Frontal cortex (tissue), 1 donor: ENCODE data around the gene PSMA4. TPM values are rescaled to one million over a fixed set of nuclear protein-coding genes. Genes with fewer than 3 reads are reported as not detected.

ENCODE experiments used
- small RNA-seq: library from RNA; depleted of rRNA; stranded (forward); fragments of <200 nt; gene quantifications from one replicate; pipeline ENCODE3, GENCODE V24; 2014
- total RNA-seq: library from RNA; depleted of rRNA; stranded (reverse); fragments of >200 nt; gene quantifications from one replicate; pipeline ENCODE4 v1.2.3, GENCODE V29; 2014

PSMA4 gene
- total RNA-seq, 1 donor from 2014 or later, result 105 TPM

Small RNA genes within 50 kb of the gene (small RNA-seq; reads per million reads assigned to genes)
- gene AC067863.2, result not detected

Other genes with a start within 250 kb of the PSMA4 start
- gene SKIC8, start 240.8 kb upstream of the PSMA4 start, total RNA-seq, result 53.0 TPM
- gene CRABP1, start 200.1 kb upstream of the PSMA4 start, total RNA-seq, result 13.9 TPM
- 67.7 TPM for gene IREB2, start 102.2 kb upstream of the PSMA4 start, total RNA-seq
- gene HYKK, start 32.9 kb upstream of the PSMA4 start, total RNA-seq, result 0.41 TPM
- 11.4 TPM for gene CHRNA5, start 25.1 kb downstream of the PSMA4 start, total RNA-seq
- gene CHRNA3, start 80.6 kb downstream of the PSMA4 start, total RNA-seq, result 0.41 TPM
- gene CHRNB4, start 100.8 kb downstream of the PSMA4 start, total RNA-seq, result 0.41 TPM